IPS-18a (cell line): ENCODE data around the gene IKZF1.
A peak's percentile ranks its signal among the peaks of the same experiment; 100 is the strongest.

Experiments used
- H3K27ac ChIP-seq: one replicate; pipeline ENCODE4 v1.5.1; 2013; ENCODE audit warnings: low read length
- H3K27me3 ChIP-seq: one replicate; pipeline ENCODE4 v1.6.1; 2013; ENCODE audit warnings: mild to moderate bottlenecking, low read length; ENCODE audit not compliant: control insufficient read depth, insufficient read depth
- H3K36me3 ChIP-seq: one replicate; pipeline ENCODE4 v1.6.1; 2013; ENCODE audit warnings: low read depth, low read length; ENCODE audit not compliant: control insufficient read depth
- H3K4me1 ChIP-seq: one replicate; pipeline ENCODE4 v1.6.1; 2013; ENCODE audit warnings: low read depth, low read length; ENCODE audit not compliant: control insufficient read depth
- H3K4me3 ChIP-seq: one replicate; pipeline ENCODE4 v1.5.1; 2013; ENCODE audit warnings: low read length
- H3K9ac ChIP-seq: one replicate; pipeline ENCODE4 v1.6.1; 2013; ENCODE audit warnings: mild to moderate bottlenecking, low read length, moderate library complexity
- H3K9me3 ChIP-seq: one replicate; pipeline ENCODE4 v1.6.1; 2013; ENCODE audit warnings: low read depth, low read length; ENCODE audit not compliant: control insufficient read depth

IKZF1 gene

GRCh38 chr7:50314836-50315592 lies 10.5 kb downstream of the IKZF1 start:
- Histone ChIP-seq H3K27ac (no peak overlapping the region), H3K9ac (no peak overlapping the region), H3K4me3 (peak overlapping the region; percentile 5), H3K4me1 (peaks cover 39% of the 10 kb centered on the region), H3K36me3 (no peaks in the 10 kb centered on the region), H3K27me3 (peaks cover 6% of the 10 kb centered on the region), H3K9me3 (no peaks in the 10 kb centered on the region)

- Histone ChIP-seq H3K27me3 (peaks cover 6% of the 10 kb centered on the region), H3K9ac (no peak overlapping the region), H3K9me3 (no peaks in the 10 kb centered on the region), H3K4me3 (no peak overlapping the region), H3K4me1 (peaks cover 38% of the 10 kb centered on the region), H3K36me3 (no peaks in the 10 kb centered on the region), H3K27ac (no peak overlapping the region)
Observed at GRCh38 chr7:50315739-50316671, 11.5 kb downstream of the IKZF1 start.

- no peak overlapping the region for H3K27ac ChIP-seq
- H3K4me1 ChIP-seq = peaks cover 34% of the 10 kb centered on the region
Observed at GRCh38 chr7:50317221-50317678, 12.7 kb downstream of the IKZF1 start.

GRCh38 chr7:50317697-50318669 lies 13.5 kb downstream of the IKZF1 start:
- H3K27ac ChIP-seq = no peak overlapping the region
- no peaks in the 10 kb centered on the region for H3K9me3 ChIP-seq
- H3K4me3 ChIP-seq = no peak overlapping the region
- peaks cover 6% of the 10 kb centered on the region for H3K27me3 ChIP-seq
- no peaks in the 10 kb centered on the region for H3K36me3 ChIP-seq
- H3K4me1 ChIP-seq = peaks cover 27% of the 10 kb centered on the region
- H3K9ac ChIP-seq = no peak overlapping the region

More at GRCh38 chr7:50317221-50317678, 12.7 kb downstream of the IKZF1 start:
- Histone ChIP-seq H3K27me3 (peaks cover 6% of the 10 kb centered on the region), H3K9ac (no peak overlapping the region), H3K4me3 (no peak overlapping the region), H3K36me3 (no peaks in the 10 kb centered on the region), H3K9me3 (no peaks in the 10 kb centered on the region)

- no peaks in the 10 kb centered on the region for H3K9me3 ChIP-seq
- H3K27me3 ChIP-seq = no peaks in the 10 kb centered on the region
- H3K4me1 ChIP-seq = peaks cover 6% of the 10 kb centered on the region
- H3K36me3 ChIP-seq = no peaks in the 10 kb centered on the region
- H3K27ac ChIP-seq = no peak overlapping the region
- H3K4me3 ChIP-seq = no peak overlapping the region
- H3K9ac ChIP-seq = no peak overlapping the region
Observed at GRCh38 chr7:50321487-50322067, 17.1 kb downstream of the IKZF1 start.

- Histone ChIP-seq H3K9me3 (no peaks in the 10 kb centered on the region), H3K4me3 (no peak overlapping the region), H3K27me3 (no peaks in the 10 kb centered on the region), H3K4me1 (peaks cover under 1% of the 10 kb centered on the region), H3K27ac (no peak overlapping the region), H3K36me3 (no peaks in the 10 kb centered on the region), H3K9ac (no peak overlapping the region)
Observed at GRCh38 chr7:50324113-50324512, 19.6 kb downstream of the IKZF1 start.

- Histone ChIP-seq H3K27ac (no peak overlapping the region), H3K36me3 (no peaks in the 10 kb centered on the region), H3K4me1 (no peaks in the 10 kb centered on the region)
Observed at GRCh38 chr7:50327443-50327842, 22.9 kb downstream of the IKZF1 start.

GRCh38 chr7:50329775-50330174 lies 25.3 kb downstream of the IKZF1 start:
- H3K27me3 ChIP-seq = no peaks in the 10 kb centered on the region
- no peak overlapping the region for H3K4me3 ChIP-seq
- no peak overlapping the region for H3K27ac ChIP-seq
- H3K4me1 ChIP-seq = peaks cover 5% of the 10 kb centered on the region
- H3K9me3 ChIP-seq = no peaks in the 10 kb centered on the region
- no peak overlapping the region for H3K9ac ChIP-seq
- no peaks in the 10 kb centered on the region for H3K36me3 ChIP-seq

More at GRCh38 chr7:50327443-50327842, 22.9 kb downstream of the IKZF1 start:
- no peak overlapping the region for H3K4me3 ChIP-seq
- H3K9me3 ChIP-seq = no peaks in the 10 kb centered on the region
- H3K9ac ChIP-seq = no peak overlapping the region
- H3K27me3 ChIP-seq = no peaks in the 10 kb centered on the region

GRCh38 chr7:50330254-50330653 lies 25.7 kb downstream of the IKZF1 start:
- Histone ChIP-seq H3K9ac (no peak overlapping the region), H3K27me3 (no peaks in the 10 kb centered on the region), H3K9me3 (no peaks in the 10 kb centered on the region), H3K36me3 (no peaks in the 10 kb centered on the region), H3K4me3 (no peak overlapping the region), H3K4me1 (peaks cover 5% of the 10 kb centered on the region), H3K27ac (no peak overlapping the region)

GRCh38 chr7:50330696-50331095 lies 26.2 kb downstream of the IKZF1 start:
- H3K27me3 ChIP-seq = no peaks in the 10 kb centered on the region
- no peak overlapping the region for H3K9ac ChIP-seq
- no peak overlapping the region for H3K27ac ChIP-seq
- H3K9me3 ChIP-seq = no peaks in the 10 kb centered on the region
- no peaks in the 10 kb centered on the region for H3K36me3 ChIP-seq
- H3K4me3 ChIP-seq = no peak overlapping the region
- peaks cover 5% of the 10 kb centered on the region for H3K4me1 ChIP-seq
